ENCODE measurements around the gene FKBP5. TPM values are rescaled to one million over a fixed set of nuclear protein-coding genes. Genes with fewer than 3 reads are reported as not detected.

Gene FKBP5
- total and polyA plus RNA-seq, 2 donors (not counting 3 experiments of a cell fraction or from before 2014, with no cell fraction given) = 16.7 to 56.8 TPM

DNA sequence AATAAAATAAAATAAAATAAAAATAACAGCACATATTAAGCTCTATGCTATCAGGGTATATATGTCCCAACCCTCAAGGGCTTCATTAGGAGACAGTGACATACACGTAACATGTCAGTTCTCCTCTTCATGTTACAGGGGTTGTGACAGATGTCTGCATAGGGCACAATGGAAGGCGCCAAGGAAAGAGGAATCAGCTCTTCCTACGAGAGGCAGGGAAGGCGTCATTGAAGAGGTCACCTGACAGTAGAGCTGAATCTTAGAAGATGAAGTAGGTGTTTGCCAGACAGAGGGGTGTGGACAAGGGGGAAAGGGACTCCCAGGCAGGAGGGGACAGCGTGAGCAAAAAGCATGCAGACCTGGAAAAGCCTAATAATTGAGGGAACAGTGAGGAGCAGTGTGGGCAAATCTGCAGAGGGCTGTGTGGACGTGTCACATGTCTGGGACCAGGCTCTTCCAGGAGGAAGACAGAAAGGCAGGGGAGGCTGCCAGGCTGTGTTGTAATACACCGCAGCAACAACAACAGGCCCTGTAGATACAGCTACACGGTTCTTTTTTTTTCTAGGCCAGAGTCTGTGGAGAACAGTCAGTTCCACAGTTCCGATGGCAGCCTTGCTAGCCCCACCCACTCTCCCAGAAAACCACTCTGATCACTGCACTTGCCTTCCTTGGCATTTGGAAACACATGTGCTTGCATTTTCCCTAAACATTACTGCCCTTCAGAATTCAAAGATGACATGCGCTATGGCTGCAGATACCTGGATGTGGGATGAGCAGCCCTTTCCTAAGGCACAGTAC, 2.5 kb upstream of the FKBP5 start:
- FAIRE-seq (no peak), DNase-seq (ENCODE audit: low read depth, low spot score) (no peak)
- Histone ChIP-seq H3K27ac (ENCODE audit: insufficient read depth, low read depth, low read length) (no peak overlapping the region), H2AFZ (ENCODE audit: low read depth, low read length) (peak overlapping the region; percentile 7), H3K4me2 (ENCODE audit: insufficient read depth, low read length) (no peak overlapping the region), H3K27me3 (ENCODE audit: control insufficient read depth in 2 of 2, insufficient read depth in 2 of 2, low read length in 2 of 2) (no peaks in the 10 kb centered on the region), H3K9me3 (replicated peaks; ENCODE audit: control insufficient read depth, insufficient read depth, low read length) (no peaks in the 10 kb centered on the region), H3K9me1 (replicated peaks; ENCODE audit: control insufficient read depth, extremely low read depth, insufficient read depth, low read length) (no peaks in the 10 kb centered on the region), H3K9ac (replicated peaks; ENCODE audit: extremely low read depth, insufficient read depth, low read length) (no peak overlapping the region), H3K79me2 (ENCODE audit: control insufficient read depth, insufficient read depth, low read length) (peaks cover 21% of the 10 kb centered on the region), H4K20me1 (replicated peaks; ENCODE audit: control insufficient read depth, extremely low read depth, insufficient read depth, low read length) (no peaks in the 10 kb centered on the region), H3K36me3 (ENCODE audit: control insufficient read depth in 2 of 2, extremely low read depth in 1 of 2, insufficient read depth in 2 of 2, low read length in 2 of 2) (no peaks in the 10 kb centered on the region), H3K4me3 (replicated peaks in 1 of 3; ENCODE audit: insufficient read depth in 1 of 3, low read depth in 1 of 3, low read length in 3 of 3) (no peak overlapping the region), H3K4me1 (ENCODE audit: control insufficient read depth, extremely low read depth, insufficient read depth, low read length) (peaks cover 7% of the 10 kb centered on the region)
- ChIA-PET POLR2A (interaction anchor here (0.7 kb wide), 1 partner anchor 1065 kb away, joined by 3 read pairs; no protein-coding TSS in a partner anchor), CTCF (interaction anchor here (1.0 to 1.5 kb wide), 4 partner anchors 19 to 46 kb away, joined by 3 to 5 read pairs (median 4); partner anchors contain the start of gene ARMC12)
- dilution Hi-C loops (cut with MboI; ENCODE audit: extremely low pct_ligation_motif_present, low sequenced_read_pairs) = no loop called here
- no peak for TF ChIP-seq MYC (IDR thresholded peaks at IDR 0.05; ENCODE audit: low read depth, low read length)
- TF ChIP-seq, protein P1, sequence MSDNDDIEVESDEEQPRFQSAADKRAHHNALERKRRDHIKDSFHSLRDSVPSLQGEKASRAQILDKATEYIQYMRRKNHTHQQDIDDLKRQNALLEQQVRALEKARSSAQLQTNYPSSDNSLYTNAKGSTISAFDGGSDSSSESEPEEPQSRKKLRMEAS (IDR thresholded peaks at IDR 0.05; ENCODE audit: insufficient read depth, insufficient read length) = no peak
- no peak for TF ChIP-seq GATA2 (IDR thresholded peaks at IDR 0.05; ENCODE audit: insufficient read depth, insufficient read length, low read depth, low read length)
- no peak for TF ChIP-seq POLR2A (IDR thresholded peaks at IDR 0.05; ENCODE audit: low read depth, low read length)
- TF ChIP-seq FOS (IDR thresholded peaks at IDR 0.05; ENCODE audit: borderline replicate concordance, insufficient read depth, low read length) = no peak
- no peak for TF ChIP-seq EZH2 (IDR thresholded peaks at IDR 0.05; ENCODE audit: borderline replicate concordance, low read depth, low read length, severe bottlenecking)
- TF ChIP-seq JUN (IDR thresholded peaks at IDR 0.05; ENCODE audit: borderline replicate concordance, insufficient read depth, insufficient read length, low read depth) = no peak
- TF ChIP-seq, protein P2, sequence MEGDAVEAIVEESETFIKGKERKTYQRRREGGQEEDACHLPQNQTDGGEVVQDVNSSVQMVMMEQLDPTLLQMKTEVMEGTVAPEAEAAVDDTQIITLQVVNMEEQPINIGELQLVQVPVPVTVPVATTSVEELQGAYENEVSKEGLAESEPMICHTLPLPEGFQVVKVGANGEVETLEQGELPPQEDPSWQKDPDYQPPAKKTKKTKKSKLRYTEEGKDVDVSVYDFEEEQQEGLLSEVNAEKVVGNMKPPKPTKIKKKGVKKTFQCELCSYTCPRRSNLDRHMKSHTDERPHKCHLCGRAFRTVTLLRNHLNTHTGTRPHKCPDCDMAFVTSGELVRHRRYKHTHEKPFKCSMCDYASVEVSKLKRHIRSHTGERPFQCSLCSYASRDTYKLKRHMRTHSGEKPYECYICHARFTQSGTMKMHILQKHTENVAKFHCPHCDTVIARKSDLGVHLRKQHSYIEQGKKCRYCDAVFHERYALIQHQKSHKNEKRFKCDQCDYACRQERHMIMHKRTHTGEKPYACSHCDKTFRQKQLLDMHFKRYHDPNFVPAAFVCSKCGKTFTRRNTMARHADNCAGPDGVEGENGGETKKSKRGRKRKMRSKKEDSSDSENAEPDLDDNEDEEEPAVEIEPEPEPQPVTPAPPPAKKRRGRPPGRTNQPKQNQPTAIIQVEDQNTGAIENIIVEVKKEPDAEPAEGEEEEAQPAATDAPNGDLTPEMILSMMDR (IDR thresholded peaks at IDR 0.05; ENCODE audit: extremely low read depth in 1 of 2, insufficient read depth in 1 of 2, low read depth in 1 of 2, low read length in 2 of 2) = no peak
- no peak for TF ChIP-seq POLR2AphosphoS5 (IDR thresholded peaks at IDR 0.05; ENCODE audit: insufficient read depth, low read depth, low read length)
- intact Hi-C loops (cut with micrococcal nuclease) = no loop called here
- BruUV-seq (replicated peaks) = no TSS peak
